HepG2 (cell line): ENCODE results near the gene TCF25. TPM values are rescaled to one million over a fixed set of nuclear protein-coding genes. Genes with fewer than 3 reads are reported as not detected.

Source experiments
- AHR ChIP-seq: IDR thresholded peaks from 2 replicates; pipeline ENCODE4 v1.6.1; 2018; ENCODE audit warnings: missing genetic modification reagents, missing compliant biosample characterization
- ARID5B ChIP-seq: IDR thresholded peaks from 2 replicates; pipeline ENCODE4 v1.4.0; 2020; ENCODE audit warnings: mild to moderate bottlenecking, missing genetic modification reagents
- DMAP1 ChIP-seq: IDR thresholded peaks from 2 replicates; pipeline ENCODE4 v1.6.1; 2016
- ELF3 ChIP-seq: IDR thresholded peaks from 2 replicates; pipeline ENCODE4 v1.6.1; 2016; ENCODE audit warnings: missing genetic modification reagents, missing compliant biosample characterization
- FOXC1 ChIP-seq: sonication (generic); formaldehyde crosslinking; IDR thresholded peaks from 2 replicates; pipeline ENCODE4 v1.8.0; 2022; ENCODE audit warnings: mild to moderate bottlenecking, missing genetic modification reagents, borderline replicate concordance
- HNRNPK ChIP-seq: fragments of 200-400 bp; formaldehyde crosslinking; IDR thresholded peaks from 2 replicates; pipeline ENCODE4 v1.6.1; 2018; ENCODE audit warnings: low read length, low read depth, moderate library complexity, mild to moderate bottlenecking; ENCODE audit not compliant: poor library complexity, severe bottlenecking
- HOXA9 ChIP-seq: sonication (generic); formaldehyde crosslinking; IDR thresholded peaks from 2 replicates; pipeline ENCODE4 v1.8.1; 2022; ENCODE audit warnings: missing genetic modification reagents, mild to moderate bottlenecking, moderate library complexity, borderline replicate concordance
- IRF2 ChIP-seq: IDR thresholded peaks from 2 replicates; pipeline ENCODE4 v1.6.1; 2018; ENCODE audit warnings: missing genetic modification reagents, missing compliant biosample characterization
- KAT7 ChIP-seq: IDR thresholded peaks from 2 replicates; pipeline ENCODE4 v1.6.1; 2018; ENCODE audit warnings: borderline replicate concordance, missing compliant biosample characterization
- MXD1 ChIP-seq: sonication (generic); formaldehyde crosslinking; IDR thresholded peaks from 2 replicates; pipeline ENCODE4 v1.4.0; 2020; ENCODE audit warnings: mild to moderate bottlenecking, missing genetic modification reagents
- NFKB2 ChIP-seq: sonication (generic); formaldehyde crosslinking; IDR thresholded peaks from 2 replicates; pipeline ENCODE4 v1.4.0; 2020; ENCODE audit warnings: missing genetic modification reagents, borderline replicate concordance
- RAD51 ChIP-seq: fragments of 450-650 bp; IDR thresholded peaks from 2 replicates; pipeline ENCODE4 v1.6.1; 2016; ENCODE audit warnings: borderline replicate concordance
- RNF219 ChIP-seq: sonication (generic); formaldehyde crosslinking; IDR thresholded peaks from 2 replicates; pipeline ENCODE4 v1.5.0; 2020; ENCODE audit warnings: mild to moderate bottlenecking, missing genetic modification reagents
- SNAPC5 ChIP-seq: sonication (generic); formaldehyde crosslinking; IDR thresholded peaks from 2 replicates; pipeline ENCODE4 v1.8.1; 2023; ENCODE audit warnings: mild to moderate bottlenecking, missing genetic modification reagents, borderline replicate concordance
- SP1 ChIP-seq, 2 experiments: fragments of 450-650 bp in 1 of 2; sonication (generic) in 1 of 2; formaldehyde crosslinking in 1 of 2; IDR thresholded peaks; 2 replicates each; pipeline versions ENCODE4 v1.4.0 to v1.6.1; 2016 to 2020; ENCODE audit warnings: missing genetic modification reagents in 1 of 2
- TSC22D2 ChIP-seq: sonication (generic); formaldehyde crosslinking; IDR thresholded peaks from 2 replicates; pipeline ENCODE4 v1.5.1; 2020; ENCODE audit warnings: missing genetic modification reagents, mild to moderate bottlenecking, borderline replicate concordance
- YY1 ChIP-seq: IDR thresholded peaks from 2 replicates; pipeline ENCODE4 v1.6.1; 2011; ENCODE audit warnings: low read length, low read depth, moderate library complexity, mild to moderate bottlenecking; ENCODE audit not compliant: insufficient read depth, insufficient replicate concordance
- ZNF460 ChIP-seq: sonication (generic); formaldehyde crosslinking; IDR thresholded peaks from 2 replicates; pipeline ENCODE4 v1.5.1; 2020; ENCODE audit warnings: missing genetic modification reagents, mild to moderate bottlenecking, borderline replicate concordance
- ZNF577 ChIP-seq: sonication (generic); formaldehyde crosslinking; IDR thresholded peaks from 2 replicates; pipeline ENCODE4 v1.4.0; 2020; ENCODE audit warnings: mild to moderate bottlenecking, low read depth, missing genetic modification reagents, borderline replicate concordance
- ZNF615 ChIP-seq: sonication (generic); formaldehyde crosslinking; IDR thresholded peaks from 2 replicates; pipeline ENCODE4 v1.5.0; 2020; ENCODE audit warnings: mild to moderate bottlenecking, missing genetic modification reagents, borderline replicate concordance
- polyA plus RNA-seq, 8 experiments: library from polyadenylated mRNA; depleted of rRNA in 3 of 8; stranded (reverse) in 7 of 8; unstranded in 1 of 8; fragments of >200 nt; fragmentation: Illumina TruSeq in 4 of 8; extraction: Trizol in 4 of 8; gene quantifications; 2 replicates each; pipeline versions ENCODE4 v1.2.1 to v1.2.3, GENCODE V29; 2011 to 2016; ENCODE audit warnings: low read depth in 4 of 8, missing spikeins in 1 of 8, mixed read lengths in 1 of 8; ENCODE audit not compliant: insufficient read depth in 1 of 8
- total RNA-seq, 5 experiments: library from RNA; depleted of rRNA; stranded (reverse); fragments of >200 nt; fragmentation: Illumina TruSeq; extraction: Trizol; gene quantifications; 2 replicates each; pipeline ENCODE4 v1.2.3, GENCODE V29; 2016; ENCODE audit warnings: low read depth in 1 of 5

The TCF25 gene
- total and polyA plus RNA-seq, 2 of the 13 experiments (the other 11 are each of a cell fraction or from before 2014, with no cell fraction given): 138 to 206 TPM

DNA sequence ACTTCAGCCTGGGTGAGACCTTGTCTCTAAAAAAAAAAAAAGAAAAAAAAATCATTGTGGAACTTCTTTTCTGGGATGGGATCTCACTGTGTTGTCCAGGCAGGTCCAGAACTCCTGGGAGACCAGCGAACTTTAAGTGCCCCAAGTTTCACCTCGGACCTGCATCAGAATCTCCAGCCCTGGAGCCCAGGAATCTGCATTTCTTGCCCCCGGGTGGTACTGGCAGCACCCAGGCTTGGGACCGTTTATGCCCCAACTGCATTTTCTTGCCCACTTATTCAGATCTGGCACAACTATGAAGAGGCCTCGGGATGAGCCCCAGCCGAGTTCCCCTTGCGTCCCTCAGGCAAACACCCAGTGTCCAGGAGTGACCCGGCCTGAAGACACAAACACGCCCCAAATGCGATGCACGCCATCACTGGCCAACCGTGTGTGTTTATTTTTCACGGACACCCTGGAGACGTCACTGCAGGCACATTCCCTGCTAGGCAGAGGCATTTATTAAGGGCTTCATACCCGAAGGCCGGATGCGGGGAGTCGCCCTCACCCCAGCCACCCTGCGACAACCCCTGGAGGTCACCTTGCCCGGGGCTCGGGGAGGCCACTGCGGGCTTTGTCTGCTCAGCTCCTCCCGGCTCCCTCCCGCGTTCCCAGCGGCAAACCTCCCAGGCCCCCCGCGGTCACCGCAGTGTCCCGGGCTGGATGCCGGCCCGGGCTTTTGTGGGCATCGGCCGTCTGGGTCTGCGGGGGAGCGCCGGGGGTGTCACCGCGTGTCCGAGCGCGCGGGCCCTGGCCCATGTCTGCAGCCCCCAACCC lies 45.8 kb upstream of the TCF25 start (continued):
- TF ChIP-seq ARID5B (CRISPR knock-in tag) (peak; percentile 23; the same call in 1 of the 2 replicates), AHR (CRISPR knock-in tag) (no peak), TSC22D2 (CRISPR knock-in tag) (no peak), DMAP1 (CRISPR knock-in tag) (peak; percentile 64; the same call in 1 of the 2 replicates), HNRNPK (peak; percentile 92), RAD51 (no peak), YY1 (peak; percentile 34), ZNF615 (CRISPR knock-in tag) (no peak), HOXA9 (CRISPR knock-in tag) (no peak), FOXC1 (CRISPR knock-in tag) (peak; percentile 76; the same call in 1 of the 2 replicates), IRF2 (CRISPR knock-in tag) (0 out of 2 replicates have a peak, but pooled peaks have one; percentile 22), SP1 (IDR thresholded peaks at IDR 0.05) (no peak), SP1 (CRISPR knock-in tag; IDR thresholded peaks at IDR 0.05) (peak; percentile 42), SNAPC5 (no peak), RNF219 (CRISPR knock-in tag) (no peak), NFKB2 (CRISPR knock-in tag) (peak; percentile 73; the same call in 1 of the 2 replicates), ZNF577 (CRISPR knock-in tag) (no peak), ZNF460 (CRISPR knock-in tag) (no peak; the same call in 1 of the 2 replicates), KAT7 (CRISPR knock-in tag) (no peak; the same call in 1 of the 2 replicates), MXD1 (CRISPR knock-in tag) (peak; percentile 79; the same call in 1 of the 2 replicates), ELF3 (CRISPR knock-in tag) (no peak)
